ENCODE measurements around the gene LTBP1.

DNA sequence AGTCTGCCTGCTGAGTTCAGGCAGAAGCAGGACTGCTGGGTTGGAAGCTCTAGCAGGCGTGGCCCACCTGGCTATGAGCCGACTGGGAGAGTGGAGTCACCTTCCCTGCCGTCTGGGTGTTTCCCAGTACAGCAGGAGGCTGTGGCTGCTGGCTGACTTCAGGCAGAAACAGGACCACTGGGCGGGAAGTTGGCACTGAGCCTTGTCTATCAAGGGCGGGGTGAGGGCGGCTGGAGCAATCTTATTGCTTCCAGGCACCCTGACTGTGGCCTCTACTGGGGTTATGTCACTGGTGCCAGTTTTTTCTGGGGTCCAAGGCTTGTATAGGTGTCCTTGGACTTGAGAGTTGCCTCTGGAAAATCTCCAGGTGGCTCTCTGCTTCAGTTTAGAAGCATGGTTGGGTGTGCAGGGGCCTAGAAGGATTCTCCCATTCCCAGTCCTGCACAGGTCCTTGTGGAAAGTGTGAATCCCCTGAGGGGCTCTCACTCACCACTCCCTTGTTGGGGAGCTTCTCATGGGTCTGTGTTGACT lies 30.5 kb downstream of the LTBP1 start:
- TF ChIP-seq, protein P1, sequence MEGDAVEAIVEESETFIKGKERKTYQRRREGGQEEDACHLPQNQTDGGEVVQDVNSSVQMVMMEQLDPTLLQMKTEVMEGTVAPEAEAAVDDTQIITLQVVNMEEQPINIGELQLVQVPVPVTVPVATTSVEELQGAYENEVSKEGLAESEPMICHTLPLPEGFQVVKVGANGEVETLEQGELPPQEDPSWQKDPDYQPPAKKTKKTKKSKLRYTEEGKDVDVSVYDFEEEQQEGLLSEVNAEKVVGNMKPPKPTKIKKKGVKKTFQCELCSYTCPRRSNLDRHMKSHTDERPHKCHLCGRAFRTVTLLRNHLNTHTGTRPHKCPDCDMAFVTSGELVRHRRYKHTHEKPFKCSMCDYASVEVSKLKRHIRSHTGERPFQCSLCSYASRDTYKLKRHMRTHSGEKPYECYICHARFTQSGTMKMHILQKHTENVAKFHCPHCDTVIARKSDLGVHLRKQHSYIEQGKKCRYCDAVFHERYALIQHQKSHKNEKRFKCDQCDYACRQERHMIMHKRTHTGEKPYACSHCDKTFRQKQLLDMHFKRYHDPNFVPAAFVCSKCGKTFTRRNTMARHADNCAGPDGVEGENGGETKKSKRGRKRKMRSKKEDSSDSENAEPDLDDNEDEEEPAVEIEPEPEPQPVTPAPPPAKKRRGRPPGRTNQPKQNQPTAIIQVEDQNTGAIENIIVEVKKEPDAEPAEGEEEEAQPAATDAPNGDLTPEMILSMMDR (IDR thresholded peaks at IDR 0.05; ENCODE audit: low read depth, low read length, missing input control): no peak
- TF ChIP-seq MAX (IDR thresholded peaks at IDR 0.05) (no peak), HNF4A (conservative IDR thresholded peaks at IDR 0.05) (no peak), REST (IDR thresholded peaks at IDR 0.05) (no peak), HNF4G (IDR thresholded peaks at IDR 0.05) (no peak), YY1 (IDR thresholded peaks at IDR 0.05) (no peak), RAD21 (IDR thresholded peaks at IDR 0.05) (peak in 1 of 2 donors; percentile 19), ZBTB33 (IDR thresholded peaks at IDR 0.05) (no peak), NR2F2 (IDR thresholded peaks at IDR 0.05) (no peak), JUND (IDR thresholded peaks at IDR 0.05) (no peak), GABPA (IDR thresholded peaks at IDR 0.05 in 1 of 2, conservative IDR thresholded peaks at IDR 0.05 in 1 of 2) (no peak), TAF1 (conservative IDR thresholded peaks at IDR 0.05) (no peak), SP1 (IDR thresholded peaks at IDR 0.05) (peak; percentile 19), FOXA1 (IDR thresholded peaks at IDR 0.05) (no peak)

All from liver (tissue), 3 donors.